Body of pancreas (tissue), 4 donors: Measurements from ENCODE around the gene HS3ST5.

ENCODE experiments used
- POLR2A ChIP-seq, 3 donors: fragments of 450-650 bp; IDR thresholded peaks; one replicate each; pipeline ENCODE4 v1.6.1; 2016; ENCODE audit warnings: antibody characterized with exemption in 3 of 3, mild to moderate bottlenecking in 2 of 3
- TF ChIP-seq, protein P1 (sequence below), 7 experiments: fragments of 450-650 bp in 4 of 7; fragments of 200-600 bp in 3 of 7; sonication (generic) in 3 of 7; IDR thresholded peaks; one replicate each; pipeline ENCODE4 v1.5.1; 2016 to 2019; ENCODE audit warnings: antibody characterized with exemption in 7 of 7

DNA sequence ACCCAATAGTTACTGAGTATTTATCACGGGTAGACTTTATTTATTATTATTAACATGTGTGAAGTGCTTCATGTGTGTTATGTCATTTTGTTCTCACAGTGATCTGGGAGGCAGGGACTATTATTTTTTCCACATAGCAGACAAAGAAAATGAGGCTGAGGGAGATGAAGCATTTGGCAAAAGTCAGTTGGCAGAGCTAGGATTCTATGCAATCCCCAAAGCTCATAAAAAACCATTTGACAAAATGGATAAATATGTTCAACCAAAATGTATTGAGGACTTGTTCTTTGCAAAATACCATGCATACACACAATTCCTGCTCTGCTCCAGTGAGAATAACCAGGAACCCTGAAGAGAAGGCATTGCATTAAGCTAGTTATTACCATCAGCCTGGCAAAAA, 184.4 kb downstream of the HS3ST5 start:
- TF ChIP-seq POLR2A (IDR thresholded peaks at IDR 0.05): no peak
- TF ChIP-seq, protein P1, sequence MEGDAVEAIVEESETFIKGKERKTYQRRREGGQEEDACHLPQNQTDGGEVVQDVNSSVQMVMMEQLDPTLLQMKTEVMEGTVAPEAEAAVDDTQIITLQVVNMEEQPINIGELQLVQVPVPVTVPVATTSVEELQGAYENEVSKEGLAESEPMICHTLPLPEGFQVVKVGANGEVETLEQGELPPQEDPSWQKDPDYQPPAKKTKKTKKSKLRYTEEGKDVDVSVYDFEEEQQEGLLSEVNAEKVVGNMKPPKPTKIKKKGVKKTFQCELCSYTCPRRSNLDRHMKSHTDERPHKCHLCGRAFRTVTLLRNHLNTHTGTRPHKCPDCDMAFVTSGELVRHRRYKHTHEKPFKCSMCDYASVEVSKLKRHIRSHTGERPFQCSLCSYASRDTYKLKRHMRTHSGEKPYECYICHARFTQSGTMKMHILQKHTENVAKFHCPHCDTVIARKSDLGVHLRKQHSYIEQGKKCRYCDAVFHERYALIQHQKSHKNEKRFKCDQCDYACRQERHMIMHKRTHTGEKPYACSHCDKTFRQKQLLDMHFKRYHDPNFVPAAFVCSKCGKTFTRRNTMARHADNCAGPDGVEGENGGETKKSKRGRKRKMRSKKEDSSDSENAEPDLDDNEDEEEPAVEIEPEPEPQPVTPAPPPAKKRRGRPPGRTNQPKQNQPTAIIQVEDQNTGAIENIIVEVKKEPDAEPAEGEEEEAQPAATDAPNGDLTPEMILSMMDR (IDR thresholded peaks at IDR 0.05): no peak
